A673 (cell line): Measurements from ENCODE around the gene IQCN. TPM values are rescaled to one million over a fixed set of nuclear protein-coding genes. Genes with fewer than 3 reads are reported as not detected.

Experiments used
- BruUV-seq: library from RNA; stranded (reverse); fragments of 400-500 nt; replicated peaks from 2 replicates; lab custom pipeline; 2021; lab: Mats Ljungman, UMichigan
- CTCF ChIA-PET: fragments of 300-600 bp; sonication (Branson Sonifier 250); formaldehyde crosslinking; loops from one replicate; lab custom pipeline; 2022; ENCODE audit warnings: antibody characterized with exemption; lab: Charles Lee
- POLR2A ChIA-PET: fragments of 300-600 bp; sonication (Branson Sonifier 250); formaldehyde crosslinking; loops from one replicate; lab custom pipeline; 2022; ENCODE audit warnings: antibody characterized with exemption; ENCODE audit not compliant: low non-redundant PET; lab: Charles Lee
- DNase-seq: peaks from one replicate; pipeline ENCODE4 v3.0.0-alpha.2; 2015; ENCODE audit warnings: low spot score
- H3K27ac ChIP-seq: fragments of 200-600 bp; sonication (generic); 2 replicates; pipeline ENCODE4 v1.5.1; 2016; ENCODE audit warnings: mixed run types, low read depth, mild to moderate bottlenecking, mixed read lengths, antibody characterized with exemption, low read length; ENCODE audit not compliant: poor library complexity, severe bottlenecking
- H3K27me3 ChIP-seq: fragments of 200-600 bp; sonication (generic); replicated peaks from 2 replicates; pipeline ENCODE4 v1.6.1; 2017; ENCODE audit warnings: mixed run types, low read depth, mild to moderate bottlenecking, mixed read lengths, antibody characterized with exemption, low read length; ENCODE audit not compliant: insufficient read depth, poor library complexity
- H3K36me3 ChIP-seq: fragments of 200-600 bp; sonication (generic); 2 replicates; pipeline ENCODE4 v1.6.1; 2016; ENCODE audit warnings: mixed run types, mild to moderate bottlenecking, mixed read lengths, antibody characterized with exemption, low read length; ENCODE audit not compliant: insufficient read depth, poor library complexity, severe bottlenecking
- H3K4me1 ChIP-seq: fragments of 200-600 bp; sonication (generic); 2 replicates; pipeline ENCODE4 v1.6.1; 2017; ENCODE audit warnings: mixed run types, mild to moderate bottlenecking, mixed read lengths, antibody characterized with exemption, low read length; ENCODE audit not compliant: insufficient read depth, poor library complexity, severe bottlenecking
- H3K4me3 ChIP-seq: fragments of 200-600 bp; sonication (generic); 2 replicates; pipeline ENCODE4 v1.5.1; 2016; ENCODE audit warnings: low read depth, mixed run types, mild to moderate bottlenecking, mixed read lengths, low read length; ENCODE audit not compliant: poor library complexity, severe bottlenecking
- H3K9me3 ChIP-seq: fragments of 200-600 bp; sonication (generic); 2 replicates; pipeline ENCODE4 v1.6.1; 2016; ENCODE audit warnings: mixed run types, low read depth, mild to moderate bottlenecking, mixed read lengths, antibody characterized with exemption, low read length; ENCODE audit not compliant: poor library complexity, severe bottlenecking
- EZH2 ChIP-seq: fragments of 200-600 bp; sonication (generic); IDR thresholded peaks from 2 replicates; pipeline ENCODE4 v1.6.1; 2017; ENCODE audit warnings: borderline replicate concordance, low read depth, mild to moderate bottlenecking, mixed read lengths, antibody characterized with exemption, low read length; ENCODE audit not compliant: poor library complexity, severe bottlenecking
- intact Hi-C: fragments of 100-400 bp; cut with micrococcal nuclease; formaldehyde crosslinking; loops from one replicate; pipeline ENCODE4 v1.10.0; 2022; ENCODE audit not compliant: unreplicated experiment
- total RNA-seq: library from RNA; stranded (reverse); gene quantifications from 2 replicates; pipeline ENCODE4 v1.2.3, GENCODE V29; 2021
- TF ChIP-seq, protein P1 (sequence below): fragments of 300-800, 200-600 bp; sonication (generic); conservative IDR thresholded peaks from 2 replicates; pipeline ENCODE4 v1.5.1; 2017; ENCODE audit warnings: low read depth, mild to moderate bottlenecking, antibody characterized with exemption, low read length, moderate library complexity, mixed read lengths

IQCN gene
- total RNA-seq, 1 experiment from 2014 or later = 10.2 TPM

DNA sequence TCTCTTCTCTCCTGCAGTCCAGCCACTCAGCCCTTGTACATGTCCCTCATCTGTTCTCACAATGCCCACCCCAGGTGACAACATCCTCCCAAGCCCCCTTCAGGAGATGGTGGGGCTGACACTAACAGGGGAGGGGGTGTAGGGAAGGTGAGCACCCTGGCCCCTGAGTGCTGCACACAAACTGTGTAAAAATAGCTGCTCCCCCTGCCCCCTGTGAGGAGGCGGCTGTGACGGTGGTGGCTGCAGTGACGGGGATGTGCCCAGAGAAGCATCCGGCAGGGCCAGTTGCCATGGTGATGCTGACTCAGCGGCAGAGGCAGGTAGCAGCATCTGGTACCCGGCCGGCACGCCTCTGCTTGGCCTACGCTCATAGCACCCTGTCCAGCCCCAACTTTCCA, 20.2 kb upstream of the IQCN start:
- Histone ChIP-seq H3K4me1 (peaks cover 27% of the 10 kb centered on the region), H3K9me3 (no peaks in the 10 kb centered on the region), H3K4me3 (no peak overlapping the region), H3K36me3 (no peaks in the 10 kb centered on the region), H3K27ac (no peak overlapping the region), H3K27me3 (no peaks in the 10 kb centered on the region)
- no TSS peak for BruUV-seq
- TF ChIP-seq EZH2 = no peak
- TF ChIP-seq, protein P1, sequence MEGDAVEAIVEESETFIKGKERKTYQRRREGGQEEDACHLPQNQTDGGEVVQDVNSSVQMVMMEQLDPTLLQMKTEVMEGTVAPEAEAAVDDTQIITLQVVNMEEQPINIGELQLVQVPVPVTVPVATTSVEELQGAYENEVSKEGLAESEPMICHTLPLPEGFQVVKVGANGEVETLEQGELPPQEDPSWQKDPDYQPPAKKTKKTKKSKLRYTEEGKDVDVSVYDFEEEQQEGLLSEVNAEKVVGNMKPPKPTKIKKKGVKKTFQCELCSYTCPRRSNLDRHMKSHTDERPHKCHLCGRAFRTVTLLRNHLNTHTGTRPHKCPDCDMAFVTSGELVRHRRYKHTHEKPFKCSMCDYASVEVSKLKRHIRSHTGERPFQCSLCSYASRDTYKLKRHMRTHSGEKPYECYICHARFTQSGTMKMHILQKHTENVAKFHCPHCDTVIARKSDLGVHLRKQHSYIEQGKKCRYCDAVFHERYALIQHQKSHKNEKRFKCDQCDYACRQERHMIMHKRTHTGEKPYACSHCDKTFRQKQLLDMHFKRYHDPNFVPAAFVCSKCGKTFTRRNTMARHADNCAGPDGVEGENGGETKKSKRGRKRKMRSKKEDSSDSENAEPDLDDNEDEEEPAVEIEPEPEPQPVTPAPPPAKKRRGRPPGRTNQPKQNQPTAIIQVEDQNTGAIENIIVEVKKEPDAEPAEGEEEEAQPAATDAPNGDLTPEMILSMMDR = no peak
- DNase-seq = no peak
- ChIA-PET CTCF (no interaction called here), POLR2A (no interaction called here)
- intact Hi-C loops = no loop called here

DNA sequence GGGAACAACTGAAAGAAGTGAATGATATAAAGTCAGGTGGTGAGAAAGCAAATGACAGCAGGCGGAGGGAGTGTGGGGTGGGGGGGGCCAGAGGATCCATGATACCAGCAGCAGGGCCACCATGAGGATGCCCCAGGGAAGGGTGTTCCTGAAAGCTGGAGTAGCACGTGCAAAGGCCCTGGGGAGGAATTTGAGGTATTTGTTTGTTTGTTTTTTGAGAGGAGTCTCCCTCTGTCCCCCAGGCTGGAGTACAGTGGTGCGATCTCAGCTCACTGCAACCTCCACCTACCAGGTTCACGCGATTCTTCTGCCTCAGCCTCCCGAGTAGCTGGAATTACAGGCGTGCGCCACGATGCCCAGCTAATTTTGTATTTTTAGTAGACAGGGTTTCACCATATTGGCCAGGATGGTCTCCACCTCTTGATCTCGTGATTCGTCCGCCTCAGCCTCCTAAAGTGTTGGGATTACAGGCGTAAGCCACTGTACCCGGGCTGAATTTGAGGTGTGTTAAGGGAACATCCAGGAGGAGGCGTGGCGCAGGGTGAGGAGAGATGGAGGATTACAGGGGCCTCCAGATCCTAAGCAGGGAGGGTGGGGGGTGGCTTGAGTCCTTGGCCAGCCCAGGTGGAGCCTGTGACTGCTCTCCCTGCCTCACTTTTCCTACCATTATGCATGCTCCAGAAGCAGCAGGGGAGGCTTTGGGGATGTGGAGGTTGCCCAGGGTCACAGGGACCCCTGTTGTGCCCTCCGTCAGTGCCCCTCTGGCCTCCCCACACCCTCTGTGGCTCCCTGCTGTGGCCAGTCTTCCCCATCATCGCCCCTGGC, 19.6 kb upstream of the IQCN start:
- H3K4me3 ChIP-seq = no peak overlapping the region
- intact Hi-C loops = loop anchor here (1.0 kb wide), 1 partner anchor 29 kb away; the partner anchor contains the start of gene LSM4
- H3K27ac ChIP-seq = peak overlapping the region; percentile 98
- POLR2A ChIA-PET = interaction anchor here (0.7 kb wide), 1 partner anchor 243 kb away, joined by 3 read pairs; no protein-coding TSS in a partner anchor
- CTCF ChIA-PET = interaction anchor here (2.4 kb wide), 1 partner anchor 14 kb away, joined by 16 read pairs; no protein-coding TSS in a partner anchor
- DNase-seq = no peak
- no peaks in the 10 kb centered on the region for H3K9me3 ChIP-seq
- no TSS peak for BruUV-seq
- H3K4me1 ChIP-seq = peaks cover 27% of the 10 kb centered on the region
- H3K27me3 ChIP-seq = no peaks in the 10 kb centered on the region
- no peaks in the 10 kb centered on the region for H3K36me3 ChIP-seq
- TF ChIP-seq, protein P1 = no peak
- no peak for TF ChIP-seq EZH2

DNA sequence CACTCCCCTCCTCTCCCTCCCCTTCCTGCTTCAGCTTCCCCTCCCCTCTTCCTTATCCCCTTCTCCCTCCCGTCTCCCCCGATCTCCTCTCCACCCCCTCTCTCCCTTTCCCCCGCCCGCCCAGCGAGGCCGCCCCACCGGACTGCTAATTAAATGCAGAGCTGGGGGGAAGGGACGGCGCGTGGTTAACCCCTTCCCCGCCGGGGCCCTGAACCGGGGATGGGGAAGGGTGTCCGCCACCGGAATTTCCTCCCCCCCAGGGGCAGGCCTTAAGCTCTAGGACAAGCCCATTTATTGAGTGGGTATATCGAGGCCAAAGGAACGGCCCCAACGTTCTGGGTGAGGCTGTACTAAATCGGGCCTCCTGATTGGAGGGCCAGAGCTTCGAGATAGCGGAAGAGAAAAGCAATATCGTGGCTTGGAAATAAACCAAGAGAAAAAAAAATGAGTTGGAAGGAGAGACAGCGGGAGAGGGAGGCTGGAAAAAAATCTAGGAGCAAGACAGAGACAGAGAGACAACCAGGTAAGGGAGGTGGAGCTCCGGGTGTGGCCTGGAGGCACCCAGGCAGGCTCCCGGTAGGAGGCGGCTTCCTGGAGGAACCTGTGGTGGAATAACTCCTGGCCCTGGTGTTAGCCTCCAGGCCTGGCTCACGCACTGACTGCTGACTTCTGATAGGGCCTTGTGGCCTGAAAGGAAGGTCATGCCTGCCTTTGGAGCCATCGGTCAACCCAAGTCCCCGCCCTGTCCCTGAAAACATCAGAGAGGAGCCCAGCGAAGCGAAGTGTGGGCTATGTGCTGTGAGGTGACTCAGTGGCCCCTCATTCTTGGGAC, 18.8 kb upstream of the IQCN start:
- CTCF ChIA-PET = interaction anchor here (0.6 to 2.4 kb wide), 4 partner anchors 13 to 84 kb away, joined by 5 to 16 read pairs (median 6); no protein-coding TSS in a partner anchor
- Histone ChIP-seq H3K27ac (peak overlapping the region; percentile 98), H3K4me1 (peaks cover 32% of the 10 kb centered on the region), H3K36me3 (no peaks in the 10 kb centered on the region), H3K4me3 (peak overlapping the region; percentile 64), H3K9me3 (no peaks in the 10 kb centered on the region), H3K27me3 (no peaks in the 10 kb centered on the region)
- TF ChIP-seq EZH2 = no peak
- TF ChIP-seq, protein P1 = no peak
- intact Hi-C loops = loop anchor here (1.0 kb wide), 1 partner anchor 30 kb away; the partner anchor contains the start of gene LSM4
- peak; percentile 94 for DNase-seq
- no TSS peak for BruUV-seq
- POLR2A ChIA-PET = interaction anchor here (0.5 to 2.1 kb wide), 4 partner anchors 12 to 242 kb away, joined by 3 to 88 read pairs (median 5); partner anchors contain the start of gene JUND
